ENCODE data around the gene RSPH1.

RSPH1 gene

DNA sequence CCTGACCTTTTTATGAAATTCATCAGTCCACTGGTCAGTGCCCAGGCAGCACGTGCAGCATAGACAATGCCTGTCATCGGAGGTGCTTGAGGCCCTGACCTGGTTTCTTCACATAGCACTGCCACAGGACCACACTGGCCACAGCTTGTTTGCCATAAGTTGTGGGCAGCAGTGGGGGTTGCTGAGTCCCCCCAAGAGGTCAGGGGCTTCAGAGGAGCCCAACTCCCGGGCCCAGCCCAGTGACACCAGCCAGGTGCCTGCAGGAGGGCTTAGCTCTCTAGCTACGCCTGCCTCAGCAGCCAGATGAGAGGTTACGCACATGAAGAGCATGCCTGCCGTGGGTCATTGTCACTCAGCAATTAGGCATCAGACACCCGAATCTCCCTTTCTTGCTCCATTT lies 50.7 kb downstream of the RSPH1 start:
- no peak for DNase-seq (ENCODE audit: low spot score)

- no peak for DNase-seq (ENCODE audit: low spot score)
These were observed 51.3 kb downstream of the RSPH1 start for GRCh38 chr21:42444745-42445059.

- DNase-seq (ENCODE audit: low spot score) = no peak
These were observed 51.9 kb downstream of the RSPH1 start for GRCh38 chr21:42443876-42444744.

DNA sequence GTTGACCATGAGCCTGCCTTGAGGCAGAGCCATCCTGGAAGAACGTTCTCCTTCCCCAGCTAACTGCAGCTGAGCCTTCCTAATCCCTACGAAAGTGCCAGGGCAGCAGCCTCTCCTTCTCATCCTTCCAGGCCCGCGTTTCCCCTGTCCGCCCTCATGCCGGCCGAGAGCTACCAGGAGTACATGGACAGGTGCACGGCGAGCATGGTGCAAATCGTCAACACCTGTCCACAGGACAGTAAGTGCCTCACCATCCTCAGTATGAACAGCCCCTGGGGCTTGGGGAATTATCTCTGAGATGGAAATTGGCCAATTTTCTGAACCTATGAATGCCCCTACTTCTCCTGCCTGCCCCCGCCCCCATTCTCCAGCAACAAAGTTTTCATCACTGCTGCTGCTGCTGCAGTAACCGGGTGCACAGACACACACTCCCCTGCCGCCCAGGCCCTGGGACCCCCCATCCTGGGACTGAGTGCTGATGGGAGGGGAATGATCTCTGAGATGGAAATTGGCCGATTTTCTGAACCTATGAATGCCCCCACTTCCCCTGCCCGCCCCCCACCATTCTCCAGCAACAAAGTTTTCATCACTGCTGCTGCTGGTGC lies 52.7 kb downstream of the RSPH1 start:
- DNase-seq (ENCODE audit: low spot score) = no peak

- DNase-seq (ENCODE audit: low spot score) = no peak
These were observed 54.1 kb downstream of the RSPH1 start for GRCh38 chr21:42441963-42442362.

DNA sequence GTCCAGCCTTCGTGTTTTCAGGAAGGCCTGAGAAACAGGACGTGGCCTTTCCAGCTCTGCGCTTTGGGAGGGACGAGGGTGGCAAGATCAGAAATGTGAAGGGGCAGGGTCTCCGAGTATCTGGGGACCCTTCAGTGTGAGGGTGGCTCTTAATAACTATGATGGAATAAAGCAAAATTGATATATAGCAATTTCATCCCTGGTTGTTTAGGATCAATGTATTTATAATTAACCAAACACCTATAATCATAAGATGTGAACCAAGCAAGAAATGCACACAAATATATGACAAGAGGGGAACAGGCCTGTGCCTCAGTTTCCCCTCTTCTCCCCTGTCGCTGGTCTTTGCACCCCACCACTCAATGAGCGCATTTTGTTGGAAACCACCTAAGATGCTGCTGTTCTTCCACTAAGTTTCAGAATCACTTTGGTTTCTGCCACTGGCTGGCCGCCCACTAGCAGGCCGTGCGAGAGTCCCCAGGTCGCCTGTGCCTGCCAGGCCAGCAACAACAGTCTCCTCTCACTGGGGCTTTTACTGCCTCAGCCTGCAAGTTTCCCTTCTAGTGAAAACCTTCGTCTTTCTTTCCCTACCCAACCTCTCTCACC lies 55.7 kb downstream of the RSPH1 start:
- DNase-seq (ENCODE audit: low spot score) = no peak

DNA sequence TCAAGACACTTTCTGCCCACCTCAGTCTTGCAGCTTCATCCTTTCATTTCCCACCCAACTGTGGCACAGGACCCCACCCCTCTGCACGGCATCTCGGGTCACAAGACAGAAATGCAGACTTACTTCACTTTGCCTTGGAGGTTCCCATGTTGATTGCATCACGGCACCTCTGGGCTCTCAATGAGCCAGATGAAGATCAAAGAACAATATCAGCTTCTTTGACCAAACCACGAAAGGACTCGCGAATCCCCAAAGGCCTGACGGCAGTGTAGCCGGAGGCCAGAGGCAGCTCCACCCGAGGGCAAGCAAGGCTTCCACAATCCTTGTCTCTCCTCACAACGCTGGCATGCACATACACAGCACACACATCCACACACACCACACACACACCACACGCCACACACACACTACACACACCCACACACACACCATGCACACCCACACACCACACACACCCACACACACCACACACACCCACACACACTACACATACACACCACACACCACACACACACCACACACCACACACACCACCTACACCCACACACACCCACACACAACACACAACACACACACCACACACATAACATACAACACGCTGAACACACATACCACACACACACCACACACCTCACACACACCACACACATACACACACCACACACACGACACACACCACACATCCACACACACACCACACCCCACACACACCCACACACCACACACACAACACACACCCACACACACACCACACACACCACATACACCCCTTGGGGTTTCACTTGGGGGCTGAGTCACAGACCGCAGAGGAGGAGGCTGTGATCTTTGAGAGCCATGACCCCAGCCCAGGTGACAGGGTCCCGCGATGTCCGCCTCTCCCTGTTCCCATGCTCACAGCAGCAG lies 56.5 kb downstream of the RSPH1 start:
- DNase-seq (ENCODE audit: low spot score) = no peak

- DNase-seq (ENCODE audit: low spot score) = no peak
These were observed 57.5 kb downstream of the RSPH1 start for GRCh38 chr21:42438316-42439205.

- DNase-seq (ENCODE audit: low spot score) = no peak
These were observed 58.2 kb downstream of the RSPH1 start for GRCh38 chr21:42437786-42438185.

DNA sequence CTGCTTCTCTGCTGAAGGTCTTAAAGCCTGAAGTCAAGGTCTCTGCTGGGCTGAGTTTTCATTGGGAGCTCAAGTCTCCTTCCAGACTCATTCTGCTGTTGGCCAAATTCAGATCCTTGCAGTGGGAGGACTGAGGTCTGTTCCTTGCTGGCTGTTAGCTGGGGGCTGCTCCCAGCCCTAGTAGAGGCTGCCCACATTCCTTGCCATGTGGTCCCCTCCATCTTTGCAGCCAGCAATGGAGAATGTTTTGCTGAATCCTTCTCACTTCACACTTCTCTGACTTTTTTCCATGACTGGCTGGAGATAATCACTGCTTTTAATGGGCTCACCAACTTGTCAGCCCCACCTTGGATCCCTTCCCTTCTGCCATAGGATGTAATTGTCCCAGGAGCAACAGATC lies 59.1 kb downstream of the RSPH1 start:
- DNase-seq (ENCODE audit: low spot score) = no peak

- DNase-seq (ENCODE audit: low spot score) = no peak
These were observed 60.2 kb downstream of the RSPH1 start for GRCh38 chr21:42435833-42436232.

DNA sequence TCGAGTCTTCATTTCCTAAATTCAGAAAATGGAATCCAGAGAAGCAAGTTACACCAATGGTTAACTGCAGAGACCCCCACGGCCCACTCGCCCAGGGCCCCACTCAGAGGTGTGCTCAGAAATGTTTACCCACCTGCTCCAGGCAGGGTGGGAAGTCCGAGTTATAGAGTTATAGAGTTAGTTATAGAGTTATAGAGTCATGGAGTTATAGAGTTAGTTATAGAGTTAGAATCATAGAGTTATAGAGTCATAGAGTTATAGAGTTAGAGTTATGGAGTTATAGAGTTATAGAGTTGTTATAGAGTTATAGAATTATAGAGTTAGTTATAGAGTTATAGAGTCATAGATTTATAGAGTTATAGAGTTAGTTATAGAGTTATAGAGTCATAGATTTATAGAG lies 60.6 kb downstream of the RSPH1 start:
- DNase-seq (ENCODE audit: low spot score) = no peak

- no peak for DNase-seq (ENCODE audit: low spot score)
These were observed 61.1 kb downstream of the RSPH1 start for GRCh38 chr21:42434884-42435283.

DNA sequence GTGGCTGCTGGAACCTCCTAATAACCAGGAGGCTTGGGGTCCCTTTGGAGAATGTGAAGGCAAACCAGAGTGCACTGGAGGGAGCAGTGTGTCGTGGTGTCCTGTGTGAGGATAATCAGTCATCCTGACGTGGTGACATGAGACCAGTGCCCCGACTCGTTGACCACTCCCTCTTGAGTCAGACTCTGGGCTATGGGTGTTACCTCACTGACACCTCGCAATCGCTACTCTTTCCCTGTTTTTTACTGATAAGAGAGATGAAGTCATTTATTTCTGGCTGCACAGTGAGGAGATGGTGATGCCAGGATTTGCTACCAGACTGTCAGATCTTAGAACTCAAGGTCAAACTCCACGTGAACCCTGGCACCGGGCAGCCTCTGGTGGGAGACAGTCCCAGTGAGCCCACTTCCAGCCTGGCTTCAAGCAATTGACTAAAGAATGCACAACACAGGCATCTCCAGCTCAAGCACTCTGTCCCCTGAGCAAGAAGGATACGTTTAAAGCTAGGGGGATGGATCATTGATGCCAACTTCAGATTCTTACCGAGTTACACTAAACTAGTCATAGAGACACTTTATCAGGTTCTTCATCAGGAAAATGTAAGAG lies 62.0 kb downstream of the RSPH1 start:
- DNase-seq (ENCODE audit: low spot score) = no peak

DNA sequence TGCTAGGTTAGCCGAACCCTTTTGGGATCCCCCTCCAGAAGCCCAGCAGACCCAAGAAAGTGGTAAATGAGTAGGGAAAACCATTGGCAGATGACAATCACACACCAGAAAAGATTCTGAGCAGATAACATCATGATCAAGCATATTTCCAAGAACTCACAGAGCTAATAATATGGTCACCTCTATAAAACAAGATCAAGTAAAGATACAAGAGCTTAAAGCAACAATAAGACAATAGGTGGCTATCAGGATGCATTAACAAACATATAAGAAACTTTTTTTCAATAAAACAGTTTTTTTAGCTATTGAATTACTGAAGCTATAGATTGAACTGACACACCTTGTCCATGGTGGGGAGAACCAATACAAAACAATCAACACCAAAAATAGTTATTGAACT lies 63.3 kb downstream of the RSPH1 start:
- no peak for DNase-seq (ENCODE audit: low spot score)

- DNase-seq (ENCODE audit: low spot score) = no peak
These were observed 64.8 kb downstream of the RSPH1 start for GRCh38 chr21:42431196-42431595.

- DNase-seq (ENCODE audit: low spot score) = no peak
These were observed 65.5 kb downstream of the RSPH1 start for GRCh38 chr21:42430521-42430920.

GRCh38 chr21:42429856-42430255 lies 66.2 kb downstream of the RSPH1 start:
- no peak for DNase-seq (ENCODE audit: low spot score)

GRCh38 chr21:42429021-42429420 lies 67.0 kb downstream of the RSPH1 start:
- DNase-seq (ENCODE audit: low spot score) = no peak

DNA sequence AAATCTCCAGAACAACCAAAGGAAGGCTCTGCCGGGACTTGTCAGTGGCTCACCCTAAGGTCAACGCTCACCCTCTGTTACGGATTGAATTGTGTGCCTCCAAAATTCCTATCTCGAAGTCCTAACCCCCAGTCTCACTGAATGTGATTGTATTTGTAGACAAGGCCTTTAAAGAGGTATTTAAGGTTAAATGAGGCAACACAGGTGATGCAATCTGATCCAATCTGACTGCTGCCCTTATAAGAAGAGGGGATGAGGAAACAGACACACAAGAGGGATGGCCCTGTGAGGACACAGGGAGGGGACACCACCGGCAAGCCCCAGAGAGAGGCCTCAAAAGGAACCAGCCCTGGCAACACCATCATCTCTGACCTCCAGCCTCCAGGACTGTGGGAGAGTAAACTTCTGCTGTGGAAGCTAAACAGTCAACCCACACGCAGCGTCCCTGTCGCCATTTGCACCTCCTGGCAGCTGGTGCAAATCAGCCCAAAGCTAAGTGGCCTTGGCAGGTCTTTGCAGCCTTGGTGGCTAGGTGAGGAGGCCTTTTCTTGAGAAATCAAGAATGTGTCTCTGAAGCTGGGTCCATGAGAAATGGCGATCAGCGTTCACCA lies 68.1 kb downstream of the RSPH1 start:
- DNase-seq (ENCODE audit: low spot score) = no peak
